ENCODE results near the gene OXSR1.
"Not testable (repeated sequence)": the region's sequence is repeated elsewhere in the genome, so short reads cannot be mapped to it uniquely, and the experiment has no call there.

The OXSR1 gene

GRCh38 chr3:38278841-38279240 lies 113.5 kb downstream of the OXSR1 start:
- no peaks in the 10 kb centered on the region for H3K36me3 ChIP-seq (ENCODE audit: control insufficient read depth, insufficient read depth, low read length)
- DNase-seq (ENCODE audit: extremely low read depth, insufficient read length): no peak

GRCh38 chr3:38281895-38282686 lies 116.8 kb downstream of the OXSR1 start, which contains the start of gene SLC22A14:
Gene SLC22A14, plus strand, starts transcription at chr3:38282294. Its CDS starts 23,733 bp downstream, at chr3:38306027.
- no peaks in the 10 kb centered on the region for H3K27me3 ChIP-seq (replicated peaks; ENCODE audit: control insufficient read depth, insufficient read depth, low read length)
- H3K4me3 ChIP-seq (replicated peaks; ENCODE audit: low read depth, low read length): no peak within 1 kb of the TSS
- no peak for DNase-seq (ENCODE audit: extremely low read depth, insufficient read length)
- TF ChIP-seq CTCF (IDR thresholded peaks at IDR 0.05; ENCODE audit: insufficient read depth, low read length, poor library complexity, severe bottlenecking): peak; percentile 33
- H3K36me3 ChIP-seq (ENCODE audit: control insufficient read depth, insufficient read depth, low read length): no peaks in the 10 kb centered on the region

More at GRCh38 chr3:38278841-38279240, 113.5 kb downstream of the OXSR1 start:
- Histone ChIP-seq H3K27me3 (replicated peaks; ENCODE audit: control insufficient read depth, insufficient read depth, low read length) (no peaks in the 10 kb centered on the region), H3K4me3 (replicated peaks; ENCODE audit: low read depth, low read length) (no peak overlapping the region)
- TF ChIP-seq CTCF (IDR thresholded peaks at IDR 0.05; ENCODE audit: insufficient read depth, low read length, poor library complexity, severe bottlenecking): no peak

GRCh38 chr3:38283810-38284755 lies 118.7 kb downstream of the OXSR1 start:
- TF ChIP-seq CTCF (IDR thresholded peaks at IDR 0.05; ENCODE audit: insufficient read depth, low read length, poor library complexity, severe bottlenecking): no peak
- DNase-seq (ENCODE audit: extremely low read depth, insufficient read length): no peak

GRCh38 chr3:38284756-38285150 lies 119.4 kb downstream of the OXSR1 start:
- Histone ChIP-seq H3K4me3 (replicated peaks; ENCODE audit: low read depth, low read length) (no peak overlapping the region), H3K27me3 (replicated peaks; ENCODE audit: control insufficient read depth, insufficient read depth, low read length) (no peaks in the 10 kb centered on the region), H3K36me3 (ENCODE audit: control insufficient read depth, insufficient read depth, low read length) (no peaks in the 10 kb centered on the region)
- TF ChIP-seq CTCF (IDR thresholded peaks at IDR 0.05; ENCODE audit: insufficient read depth, low read length, poor library complexity, severe bottlenecking): no peak
- DNase-seq (ENCODE audit: extremely low read depth, insufficient read length): no peak

More at GRCh38 chr3:38283810-38284755, 118.7 kb downstream of the OXSR1 start:
- Histone ChIP-seq H3K36me3 (ENCODE audit: control insufficient read depth, insufficient read depth, low read length) (no peaks in the 10 kb centered on the region), H3K4me3 (replicated peaks; ENCODE audit: low read depth, low read length) (no peak overlapping the region), H3K27me3 (replicated peaks; ENCODE audit: control insufficient read depth, insufficient read depth, low read length) (no peaks in the 10 kb centered on the region)

GRCh38 chr3:38289286-38290217 lies 124.2 kb downstream of the OXSR1 start:
- not testable (repeated sequence) for DNase-seq (ENCODE audit: extremely low read depth, insufficient read length)

GRCh38 chr3:38297053-38297452 lies 131.7 kb downstream of the OXSR1 start:
- H3K27me3 ChIP-seq (replicated peaks; ENCODE audit: control insufficient read depth, insufficient read depth, low read length); H3K36me3 ChIP-seq (ENCODE audit: control insufficient read depth, insufficient read depth, low read length); DNase-seq (ENCODE audit: extremely low read depth, insufficient read length); H3K4me3 ChIP-seq (replicated peaks; ENCODE audit: low read depth, low read length): not testable (repeated sequence)

More at GRCh38 chr3:38289286-38290217, 124.2 kb downstream of the OXSR1 start:
- H3K27me3 ChIP-seq (replicated peaks; ENCODE audit: control insufficient read depth, insufficient read depth, low read length); H3K4me3 ChIP-seq (replicated peaks; ENCODE audit: low read depth, low read length); H3K36me3 ChIP-seq (ENCODE audit: control insufficient read depth, insufficient read depth, low read length): not testable (repeated sequence)
